WTC11 (cell line): Measurements from ENCODE around the gene ZNF711. TPM values are rescaled to one million over a fixed set of nuclear protein-coding genes. Genes with fewer than 3 reads are reported as not detected.

Source experiments
- ATAC-seq: fragments of 200-7000 bp; cut with Tn5 transposase; 2 replicates; pipeline ENCODE4 v1.10.0; 2021; ENCODE audit warnings: mild to moderate bottlenecking, moderate library complexity
- CTCF ChIA-PET: fragments of 300-600 bp; sonication (Branson Sonifier 250); formaldehyde crosslinking; loops from one replicate; lab custom pipeline; 2021; ENCODE audit warnings: antibody characterized with exemption; lab: Charles Lee
- POLR2A ChIA-PET: fragments of 350-600 bp; sonication (Branson Sonifier 250); formaldehyde crosslinking; loops from one replicate; lab custom pipeline; 2021; ENCODE audit warnings: antibody characterized with exemption; lab: Charles Lee
- DNase-seq: peaks from one replicate; pipeline ENCODE4 v3.0.0; 2021; ENCODE audit warnings: low spot score
- H3K27ac Mint-ChIP-seq: 2 replicates; pipeline ENCODE4 v1.8.0; 2021; ENCODE audit warnings: mixed read lengths
- H3K27me3 Mint-ChIP-seq: 2 replicates; pipeline ENCODE4 v1.8.0; 2021; ENCODE audit warnings: low read depth, mild to moderate bottlenecking, moderate library complexity, mixed read lengths
- H3K36me3 Mint-ChIP-seq: 2 replicates; pipeline ENCODE4 v1.8.0; 2021; ENCODE audit warnings: mixed read lengths
- H3K4me1 Mint-ChIP-seq: 2 replicates; pipeline ENCODE4 v1.8.0; 2022; ENCODE audit warnings: mixed read lengths
- H3K4me3 Mint-ChIP-seq: 2 replicates; pipeline ENCODE4 v1.8.0; 2021; ENCODE audit warnings: mild to moderate bottlenecking, moderate library complexity, mixed read lengths
- H3K9me3 Mint-ChIP-seq: 2 replicates; pipeline ENCODE4 v1.8.0; 2021; ENCODE audit warnings: mixed read lengths
- ATF2 ChIP-seq: sonication (generic); formaldehyde crosslinking; IDR thresholded peaks from 2 replicates; pipeline ENCODE4 v1.8.1; 2022; ENCODE audit warnings: low read depth, missing genetic modification reagents, borderline replicate concordance
- CREB1 ChIP-seq: sonication (generic); formaldehyde crosslinking; IDR thresholded peaks from 2 replicates; pipeline ENCODE4 v1.8.0; 2023; ENCODE audit warnings: mild to moderate bottlenecking, missing genetic modification reagents
- E2F1 ChIP-seq: sonication (generic); formaldehyde crosslinking; IDR thresholded peaks from 2 replicates; pipeline ENCODE4 v1.8.0; 2022; ENCODE audit warnings: mild to moderate bottlenecking, missing genetic modification reagents
- EMX1 ChIP-seq: fragments of 250-450 bp; sonication (Bioruptor Pico); IDR thresholded peaks from 2 replicates; pipeline ENCODE4 v1.8.0; 2021; ENCODE audit warnings: mild to moderate bottlenecking
- ETV6 ChIP-seq: sonication (generic); formaldehyde crosslinking; IDR thresholded peaks from 2 replicates; pipeline ENCODE4 v1.8.1; 2022; ENCODE audit warnings: mild to moderate bottlenecking, missing genetic modification reagents
- GRHL2 ChIP-seq: fragments of 250-450 bp; sonication (Bioruptor Pico); IDR thresholded peaks from 2 replicates; pipeline ENCODE4 v1.8.0; 2022; ENCODE audit warnings: mild to moderate bottlenecking, moderate library complexity; ENCODE audit not compliant: insufficient replicate concordance, severe bottlenecking
- IRF2 ChIP-seq: sonication (generic); formaldehyde crosslinking; IDR thresholded peaks from 2 replicates; pipeline ENCODE4 v1.8.0; 2022; ENCODE audit warnings: low read depth, missing genetic modification reagents, borderline replicate concordance
- JAZF1 ChIP-seq: fragments of 250-450 bp; sonication (Bioruptor Pico); IDR thresholded peaks from 2 replicates; pipeline ENCODE4 v1.9.0; 2021; ENCODE audit warnings: moderate library complexity, mild to moderate bottlenecking, inconsistent platforms
- MXD4 ChIP-seq: fragments of 250-450 bp; sonication (Bioruptor Pico); IDR thresholded peaks from 2 replicates; pipeline ENCODE4 v1.8.0; 2021; ENCODE audit warnings: mild to moderate bottlenecking, moderate library complexity, borderline replicate concordance
- OVOL2 ChIP-seq: fragments of 250-450 bp; sonication (Bioruptor Pico); IDR thresholded peaks from 2 replicates; pipeline ENCODE4 v1.9.0; 2021; ENCODE audit warnings: mild to moderate bottlenecking, borderline replicate concordance
- TP53 ChIP-seq: sonication (generic); formaldehyde crosslinking; IDR thresholded peaks from 2 replicates; pipeline ENCODE4 v1.8.1; 2023; ENCODE audit warnings: mild to moderate bottlenecking, missing genetic modification reagents
- ZNF317 ChIP-seq: sonication (generic); formaldehyde crosslinking; IDR thresholded peaks from 2 replicates; pipeline ENCODE4 v1.8.1; 2023; ENCODE audit warnings: low read depth, mild to moderate bottlenecking, moderate library complexity, missing genetic modification reagents, borderline replicate concordance
- ZNF423 ChIP-seq: fragments of 250-450 bp; sonication (Bioruptor Pico); IDR thresholded peaks from 2 replicates; pipeline ENCODE4 v2.1.2; 2022; ENCODE audit warnings: mild to moderate bottlenecking, moderate library complexity
- ZNF671 ChIP-seq: fragments of 250-450 bp; sonication (Bioruptor Pico); IDR thresholded peaks from 2 replicates; pipeline ENCODE4 v1.8.0; 2021; ENCODE audit warnings: mild to moderate bottlenecking
- total RNA-seq: library from RNA; stranded (reverse); gene quantifications from 3 replicates; pipeline ENCODE4 v1.2.3, GENCODE V29; 2021
- TF ChIP-seq, protein P1 (sequence below): sonication (generic); formaldehyde crosslinking; IDR thresholded peaks from 2 replicates; pipeline ENCODE4 v1.8.0; 2022; ENCODE audit warnings: mild to moderate bottlenecking, missing genetic modification reagents
- TF ChIP-seq, protein P2 (sequence below): sonication (generic); formaldehyde crosslinking; IDR thresholded peaks from 2 replicates; pipeline ENCODE4 v1.8.0; 2023; ENCODE audit warnings: missing genetic modification reagents
- TF ChIP-seq, protein P3 (sequence below): sonication (generic); formaldehyde crosslinking; IDR thresholded peaks from 2 replicates; pipeline ENCODE4 v1.8.1; 2022; ENCODE audit warnings: mild to moderate bottlenecking, moderate library complexity, missing genetic modification reagents
- TF ChIP-seq, protein P4 (sequence below): sonication (generic); formaldehyde crosslinking; IDR thresholded peaks from 2 replicates; pipeline ENCODE4 v1.8.0; 2022; ENCODE audit warnings: missing genetic modification reagents

Gene ZNF711
- total RNA-seq, 1 experiment from 2014 or later: 12.5 TPM

GRCh38 chrX:85203461-85203970, 40.3 kb upstream of the ZNF711 start:
- TF ChIP-seq CREB1 (CRISPR knock-in tag): no peak
- TF ChIP-seq E2F1: no peak
- TF ChIP-seq, protein P1, sequence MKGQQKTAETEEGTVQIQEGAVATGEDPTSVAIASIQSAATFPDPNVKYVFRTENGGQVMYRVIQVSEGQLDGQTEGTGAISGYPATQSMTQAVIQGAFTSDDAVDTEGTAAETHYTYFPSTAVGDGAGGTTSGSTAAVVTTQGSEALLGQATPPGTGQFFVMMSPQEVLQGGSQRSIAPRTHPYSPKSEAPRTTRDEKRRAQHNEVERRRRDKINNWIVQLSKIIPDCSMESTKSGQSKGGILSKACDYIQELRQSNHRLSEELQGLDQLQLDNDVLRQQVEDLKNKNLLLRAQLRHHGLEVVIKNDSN (CRISPR knock-in tag): no peak
- no peak for ATAC-seq

DNA sequence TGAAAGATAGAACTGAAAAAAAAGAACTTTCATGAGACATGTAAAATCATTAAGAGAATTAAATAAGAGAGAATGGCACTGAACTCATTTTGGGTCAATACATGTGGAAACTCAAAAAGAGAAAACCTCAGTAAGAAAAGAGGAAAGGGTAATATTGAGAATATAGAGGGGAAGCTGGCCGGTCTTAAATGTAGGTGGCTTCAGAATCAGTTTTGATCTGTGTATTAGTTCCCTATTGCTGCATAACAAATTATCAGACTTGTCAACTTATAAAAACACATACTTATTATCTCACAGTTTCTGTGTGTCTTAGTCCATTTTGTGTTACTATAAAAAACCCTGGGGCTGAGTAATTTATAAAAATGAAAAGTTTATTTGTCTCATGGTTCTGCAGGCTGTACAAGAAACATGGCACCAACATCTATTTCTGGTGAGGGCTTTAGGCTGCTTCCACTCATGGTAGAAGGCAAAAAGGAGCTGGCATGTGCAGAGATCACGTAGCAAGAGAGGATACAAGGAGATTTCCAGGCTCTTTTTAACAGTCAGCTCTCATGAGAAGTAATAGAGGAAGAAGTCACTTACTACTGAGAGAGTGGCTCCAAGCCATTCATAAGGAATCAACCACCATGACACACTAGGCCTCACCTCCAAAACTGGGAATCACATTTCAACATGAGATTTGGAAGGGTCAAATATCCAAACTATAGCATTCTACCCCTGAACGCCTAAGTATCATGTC, 29.8 kb upstream of the ZNF711 start:
- H3K27ac Mint-ChIP-seq: no peak overlapping the region
- ATAC-seq (no peak), DNase-seq (no peak)
- H3K4me1 Mint-ChIP-seq: no peaks in the 10 kb centered on the region
- no peaks in the 10 kb centered on the region; the same call in 1 of the 2 replicates for H3K27me3 Mint-ChIP-seq
- TF ChIP-seq, protein P2, sequence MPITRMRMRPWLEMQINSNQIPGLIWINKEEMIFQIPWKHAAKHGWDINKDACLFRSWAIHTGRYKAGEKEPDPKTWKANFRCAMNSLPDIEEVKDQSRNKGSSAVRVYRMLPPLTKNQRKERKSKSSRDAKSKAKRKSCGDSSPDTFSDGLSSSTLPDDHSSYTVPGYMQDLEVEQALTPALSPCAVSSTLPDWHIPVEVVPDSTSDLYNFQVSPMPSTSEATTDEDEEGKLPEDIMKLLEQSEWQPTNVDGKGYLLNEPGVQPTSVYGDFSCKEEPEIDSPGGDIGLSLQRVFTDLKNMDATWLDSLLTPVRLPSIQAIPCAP: no peak
- TF ChIP-seq ZNF671 (CRISPR knock-in tag) (no peak), MXD4 (CRISPR knock-in tag) (no peak), ZNF423 (no peak), OVOL2 (CRISPR knock-in tag) (no peak), ZNF317 (CRISPR knock-in tag) (no peak), ETV6 (no peak), TP53 (no peak)
- TF ChIP-seq, protein P3, sequence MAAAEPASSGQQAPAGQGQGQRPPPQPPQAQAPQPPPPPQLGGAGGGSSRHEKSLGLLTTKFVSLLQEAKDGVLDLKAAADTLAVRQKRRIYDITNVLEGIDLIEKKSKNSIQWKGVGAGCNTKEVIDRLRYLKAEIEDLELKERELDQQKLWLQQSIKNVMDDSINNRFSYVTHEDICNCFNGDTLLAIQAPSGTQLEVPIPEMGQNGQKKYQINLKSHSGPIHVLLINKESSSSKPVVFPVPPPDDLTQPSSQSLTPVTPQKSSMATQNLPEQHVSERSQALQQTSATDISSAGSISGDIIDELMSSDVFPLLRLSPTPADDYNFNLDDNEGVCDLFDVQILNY (CRISPR knock-in tag): no peak
- TF ChIP-seq, protein P4, sequence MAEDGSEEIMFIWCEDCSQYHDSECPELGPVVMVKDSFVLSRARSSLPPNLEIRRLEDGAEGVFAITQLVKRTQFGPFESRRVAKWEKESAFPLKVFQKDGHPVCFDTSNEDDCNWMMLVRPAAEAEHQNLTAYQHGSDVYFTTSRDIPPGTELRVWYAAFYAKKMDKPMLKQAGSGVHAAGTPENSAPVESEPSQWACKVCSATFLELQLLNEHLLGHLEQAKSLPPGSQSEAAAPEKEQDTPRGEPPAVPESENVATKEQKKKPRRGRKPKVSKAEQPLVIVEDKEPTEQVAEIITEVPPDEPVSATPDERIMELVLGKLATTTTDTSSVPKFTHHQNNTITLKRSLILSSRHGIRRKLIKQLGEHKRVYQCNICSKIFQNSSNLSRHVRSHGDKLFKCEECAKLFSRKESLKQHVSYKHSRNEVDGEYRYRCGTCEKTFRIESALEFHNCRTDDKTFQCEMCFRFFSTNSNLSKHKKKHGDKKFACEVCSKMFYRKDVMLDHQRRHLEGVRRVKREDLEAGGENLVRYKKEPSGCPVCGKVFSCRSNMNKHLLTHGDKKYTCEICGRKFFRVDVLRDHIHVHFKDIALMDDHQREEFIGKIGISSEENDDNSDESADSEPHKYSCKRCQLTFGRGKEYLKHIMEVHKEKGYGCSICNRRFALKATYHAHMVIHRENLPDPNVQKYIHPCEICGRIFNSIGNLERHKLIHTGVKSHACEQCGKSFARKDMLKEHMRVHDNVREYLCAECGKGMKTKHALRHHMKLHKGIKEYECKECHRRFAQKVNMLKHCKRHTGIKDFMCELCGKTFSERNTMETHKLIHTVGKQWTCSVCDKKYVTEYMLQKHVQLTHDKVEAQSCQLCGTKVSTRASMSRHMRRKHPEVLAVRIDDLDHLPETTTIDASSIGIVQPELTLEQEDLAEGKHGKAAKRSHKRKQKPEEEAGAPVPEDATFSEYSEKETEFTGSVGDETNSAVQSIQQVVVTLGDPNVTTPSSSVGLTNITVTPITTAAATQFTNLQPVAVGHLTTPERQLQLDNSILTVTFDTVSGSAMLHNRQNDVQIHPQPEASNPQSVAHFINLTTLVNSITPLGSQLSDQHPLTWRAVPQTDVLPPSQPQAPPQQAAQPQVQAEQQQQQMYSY (CRISPR knock-in tag): no peak
- ChIA-PET CTCF (no interaction called here), POLR2A (no interaction called here)
- no peaks in the 10 kb centered on the region for H3K36me3 Mint-ChIP-seq
- H3K9me3 Mint-ChIP-seq: peaks cover 9% of the 10 kb centered on the region; the same call in 1 of the 2 replicates
- no peak overlapping the region for H3K4me3 Mint-ChIP-seq

More at GRCh38 chrX:85203461-85203970, 40.3 kb upstream of the ZNF711 start:
- 0 out of 2 replicates have a peak, but pooled peaks cover 3% of the 10 kb centered on the region for H3K36me3 Mint-ChIP-seq
- H3K27me3 Mint-ChIP-seq: no peaks in the 10 kb centered on the region
- H3K27ac Mint-ChIP-seq: no peak overlapping the region
- H3K4me3 Mint-ChIP-seq: no peak overlapping the region
- no peak for DNase-seq
- H3K9me3 Mint-ChIP-seq: peaks cover 4% of the 10 kb centered on the region; the same call in 1 of the 2 replicates
- ChIA-PET POLR2A (no interaction called here), CTCF (no interaction called here)
- no peaks in the 10 kb centered on the region for H3K4me1 Mint-ChIP-seq

DNA sequence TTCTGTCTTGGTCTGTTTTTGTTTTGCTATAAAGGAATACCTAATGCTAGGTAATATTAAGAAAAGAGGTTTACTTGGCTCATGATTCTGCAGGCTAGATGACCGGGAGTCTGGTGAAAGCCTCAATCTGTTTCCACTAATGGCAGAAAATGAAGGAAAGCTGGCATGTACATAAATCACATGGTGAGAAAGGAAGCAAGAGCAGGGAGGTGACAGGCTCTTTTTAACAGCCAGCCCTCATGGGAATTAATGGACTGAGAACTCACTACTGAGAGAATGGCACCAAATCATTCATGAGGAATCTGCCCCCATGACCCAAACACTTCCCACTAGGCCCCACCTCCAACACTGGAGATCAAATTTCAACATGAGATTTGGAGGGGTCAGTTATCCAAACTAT, 27.8 kb upstream of the ZNF711 start:
- ATAC-seq: no peak
- Mint-ChIP-seq H3K27me3 (peaks cover 2% of the 10 kb centered on the region; the same call in 1 of the 2 replicates), H3K4me3 (no peak overlapping the region), H3K36me3 (no peaks in the 10 kb centered on the region), H3K4me1 (no peaks in the 10 kb centered on the region), H3K9me3 (peaks cover 3% of the 10 kb centered on the region; the same call in 1 of the 2 replicates), H3K27ac (no peak overlapping the region)
- POLR2A ChIA-PET: no interaction called here
- CTCF ChIA-PET: no interaction called here
- no peak for TF ChIP-seq JAZF1 (CRISPR knock-in tag)
- no peak for TF ChIP-seq EMX1
- TF ChIP-seq IRF2 (CRISPR knock-in tag): no peak
- no peak for TF ChIP-seq GRHL2 (CRISPR knock-in tag)
- no peak for TF ChIP-seq ATF2 (CRISPR knock-in tag)
- DNase-seq: no peak
